ENCODE results near the gene ZDHHC19. TPM values are rescaled to one million over a fixed set of nuclear protein-coding genes. Genes with fewer than 3 reads are reported as not detected.
"Not testable (repeated sequence)": the region's sequence is repeated elsewhere in the genome, so short reads cannot be mapped to it uniquely, and the experiment has no call there.

Gene ZDHHC19
- total RNA-seq = under 1 TPM in 1 of 2 experiments, not detected in 1; 0.36 TPM

DNA sequence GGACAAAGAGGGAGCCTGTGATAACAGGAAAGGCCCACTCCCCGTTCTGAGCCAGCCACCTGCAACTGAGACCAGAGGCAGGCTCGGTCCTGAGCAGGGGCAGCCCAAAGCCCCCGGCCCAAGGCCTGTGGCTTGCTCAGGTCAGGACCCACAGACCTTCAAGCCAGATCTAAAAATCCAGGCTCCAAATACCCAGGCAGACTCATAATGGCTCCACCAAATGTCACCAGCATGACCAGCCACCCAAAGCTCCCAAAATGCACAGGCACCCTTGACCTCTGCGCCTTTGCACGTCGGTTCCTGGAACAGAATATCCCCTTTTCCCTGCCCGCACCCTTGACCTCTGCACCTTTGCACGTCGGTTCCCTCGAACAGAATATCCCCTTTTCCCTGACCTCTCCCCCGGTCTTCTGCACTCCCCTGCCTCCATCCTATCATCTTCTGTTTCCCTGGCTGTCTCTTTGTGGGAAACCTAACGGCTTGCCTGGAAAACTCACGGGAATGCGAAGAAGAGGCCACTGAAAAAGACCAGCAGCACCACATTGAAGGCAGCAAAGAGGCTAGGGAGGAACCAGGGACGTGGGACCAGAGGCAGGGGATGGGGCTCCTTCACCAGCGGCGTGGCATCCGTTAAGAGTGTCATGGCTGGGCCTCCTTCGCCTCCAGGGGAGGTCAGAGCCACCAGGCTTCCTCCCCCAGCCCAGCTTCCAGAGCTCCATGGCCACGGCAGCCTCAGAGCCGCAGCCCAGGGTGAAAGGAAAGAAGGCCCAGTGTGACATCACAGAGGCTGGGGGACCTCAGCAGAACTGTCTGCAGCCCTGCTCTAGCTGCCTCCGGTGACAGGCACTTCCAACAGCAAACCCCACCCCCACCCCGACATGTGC is at the start of gene ZDHHC19:
ZDHHC19 (minus strand) TSS at position 728 of the 884 bp plus-strand sequence; CDS start at position 643, 85 bp downstream.
- Mint-ChIP-seq H3K4me3 (no peak within 1 kb of the TSS), H3K27ac (no peak within 1 kb of the TSS), H3K27me3 (no peaks in the 10 kb centered on the region), H3K9me3 (no peaks in the 10 kb centered on the region), H3K4me1 (ENCODE audit: low read depth) (peaks cover 9% of the 10 kb centered on the region), H3K36me3 (no peaks in the 10 kb centered on the region)
- ChIA-PET POLR2A (no interaction called here), CTCF (no interaction called here)
- no peak for DNase-seq
- intact Hi-C loops (cut with micrococcal nuclease) = no loop called here

- DNase-seq = no peak
- Mint-ChIP-seq H3K27ac (no peak overlapping the region), H3K4me1 (ENCODE audit: low read depth) (no peaks in the 10 kb centered on the region), H3K4me3 (no peak overlapping the region), H3K27me3 (no peaks in the 10 kb centered on the region), H3K9me3 (no peaks in the 10 kb centered on the region), H3K36me3 (peaks cover 17% of the 10 kb centered on the region)
- CTCF ChIA-PET = interaction anchor here (1.5 kb wide), 1 partner anchor 21 kb away, joined by 3 read pairs; no protein-coding TSS in a partner anchor
- intact Hi-C loops (cut with micrococcal nuclease) = no loop called here
- POLR2A ChIA-PET = no interaction called here
Observed at GRCh38 chr3:196260784-196261183, 49.6 kb upstream of the ZDHHC19 start.

- ChIA-PET POLR2A (no interaction called here), CTCF (interaction anchor here (1.2 to 1.9 kb wide), 3 partner anchors 263 to 273 kb away, joined by 5 to 8 read pairs (median 7); no protein-coding TSS in a partner anchor)
- Mint-ChIP-seq H3K36me3 (peaks cover 5% of the 10 kb centered on the region), H3K4me3 (no peak overlapping the region), H3K27me3 (no peaks in the 10 kb centered on the region), H3K9me3 (no peaks in the 10 kb centered on the region), H3K27ac (peak overlapping the region; percentile 9), H3K4me1 (ENCODE audit: low read depth) (peaks cover 6% of the 10 kb centered on the region)
- DNase-seq = no peak
- intact Hi-C loops (cut with micrococcal nuclease) = no loop called here
Observed at GRCh38 chr3:196255776-196256175, 44.6 kb upstream of the ZDHHC19 start.

- CTCF ChIA-PET = interaction anchor here (0.9 to 1.9 kb wide), 7 partner anchors 12 to 274 kb away, joined by 3 to 21 read pairs (median 5); no protein-coding TSS in a partner anchor
- intact Hi-C loops (cut with micrococcal nuclease) = no loop called here
- POLR2A ChIA-PET = no interaction called here
Observed at GRCh38 chr3:196254376-196255283, 43.4 kb upstream of the ZDHHC19 start.

GRCh38 chr3:196251918-196252317 is 40.7 kb upstream of the ZDHHC19 start:
- Mint-ChIP-seq H3K27ac (no peak overlapping the region), H3K27me3 (no peaks in the 10 kb centered on the region), H3K4me3 (no peak overlapping the region), H3K4me1 (ENCODE audit: low read depth) (peaks cover 6% of the 10 kb centered on the region), H3K9me3 (no peaks in the 10 kb centered on the region), H3K36me3 (peaks cover 3% of the 10 kb centered on the region)
- DNase-seq = no peak
- ChIA-PET CTCF (interaction anchor here (1.9 to 3.2 kb wide), 3 partner anchors 10 to 271 kb away, joined by 6 to 32 read pairs (median 10); no protein-coding TSS in a partner anchor), POLR2A (no interaction called here)
- intact Hi-C loops (cut with micrococcal nuclease) = no loop called here

More at GRCh38 chr3:196254376-196255283, 43.4 kb upstream of the ZDHHC19 start:
- Mint-ChIP-seq H3K27ac (no peak overlapping the region), H3K4me1 (ENCODE audit: low read depth) (peaks cover 6% of the 10 kb centered on the region), H3K36me3 (peaks cover 3% of the 10 kb centered on the region), H3K9me3 (no peaks in the 10 kb centered on the region), H3K27me3 (no peaks in the 10 kb centered on the region), H3K4me3 (no peak overlapping the region)
- no peak for DNase-seq

DNA sequence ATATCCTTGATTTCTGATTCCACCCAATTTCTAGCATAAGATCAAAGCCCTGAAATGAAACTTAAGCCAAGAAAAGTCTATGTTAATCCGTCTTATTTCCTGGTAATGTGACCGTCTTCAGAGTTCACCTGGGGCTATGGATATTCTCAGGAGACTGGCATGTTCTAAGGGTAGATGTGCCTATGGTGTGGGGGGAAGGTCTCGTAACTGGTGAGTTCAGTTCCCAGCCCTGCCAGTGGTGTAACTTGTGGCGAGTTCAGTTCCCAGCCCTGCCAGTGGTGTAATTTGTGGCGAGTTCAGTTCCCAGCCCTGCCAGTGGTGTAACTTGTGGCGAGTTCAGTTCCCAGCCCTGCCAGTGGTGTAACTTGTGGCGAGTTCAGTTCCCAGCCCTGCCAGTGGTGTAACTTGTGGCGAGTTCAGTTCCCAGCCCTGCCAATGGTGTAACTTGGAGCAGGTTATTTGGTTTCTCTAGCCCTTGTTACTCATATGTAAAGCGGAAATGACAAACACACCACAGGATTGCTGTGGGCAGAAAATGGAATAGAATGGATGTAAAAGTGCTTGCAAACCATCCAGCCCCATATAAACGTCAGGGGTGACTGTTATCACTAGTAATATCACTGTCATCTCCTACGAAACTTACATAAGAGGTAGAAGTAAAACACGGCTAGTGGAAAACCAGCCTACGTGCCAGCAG is 35.6 kb upstream of the ZDHHC19 start:
- Mint-ChIP-seq H3K4me3 (no peak overlapping the region), H3K36me3 (peaks cover 12% of the 10 kb centered on the region), H3K27me3 (no peaks in the 10 kb centered on the region), H3K27ac (no peak overlapping the region), H3K4me1 (ENCODE audit: low read depth) (peaks cover 3% of the 10 kb centered on the region), H3K9me3 (no peaks in the 10 kb centered on the region)
- POLR2A ChIA-PET = no interaction called here
- CTCF ChIA-PET = no interaction called here
- intact Hi-C loops (cut with micrococcal nuclease) = no loop called here
- DNase-seq = peak; percentile 35

- H3K4me1 Mint-ChIP-seq (ENCODE audit: low read depth); POLR2A ChIA-PET; CTCF ChIA-PET; H3K27me3 Mint-ChIP-seq; H3K27ac Mint-ChIP-seq; H3K9me3 Mint-ChIP-seq; H3K4me3 Mint-ChIP-seq; DNase-seq; intact Hi-C loops (cut with micrococcal nuclease): not testable (repeated sequence)
- H3K36me3 Mint-ChIP-seq = peaks cover 19% of the 10 kb centered on the region
Observed at GRCh38 chr3:196244166-196244565, 33.0 kb upstream of the ZDHHC19 start.

DNA sequence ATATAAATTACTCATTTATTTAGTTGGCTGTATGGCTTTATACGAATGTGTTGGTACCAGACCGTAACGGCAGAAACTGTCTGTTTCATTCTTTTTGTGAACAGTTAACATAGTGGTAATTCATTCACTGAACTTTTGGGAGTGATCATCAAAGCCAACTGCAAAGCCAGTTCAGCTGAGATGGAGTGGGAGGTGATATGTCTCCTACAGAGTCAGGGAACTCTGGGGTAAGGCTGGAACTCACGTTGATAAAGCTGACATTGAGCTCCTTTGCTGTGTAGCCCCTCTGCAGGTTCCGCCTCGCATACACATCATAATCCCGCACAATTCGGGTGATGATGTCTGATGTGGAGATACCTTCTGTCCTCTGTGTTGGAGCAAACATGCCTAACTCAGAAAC is 30.5 kb upstream of the ZDHHC19 start:
- no peak for DNase-seq
- H3K4me1 Mint-ChIP-seq (ENCODE audit: low read depth) = no peaks in the 10 kb centered on the region
- ChIA-PET CTCF (interaction anchor here (1.4 kb wide), 1 partner anchor 281 kb away, joined by 3 read pairs; no protein-coding TSS in a partner anchor), POLR2A (no interaction called here)
- no peaks in the 10 kb centered on the region for H3K27me3 Mint-ChIP-seq
- H3K27ac Mint-ChIP-seq = no peak overlapping the region
- intact Hi-C loops (cut with micrococcal nuclease) = no loop called here
- H3K36me3 Mint-ChIP-seq = peaks cover 28% of the 10 kb centered on the region
- no peaks in the 10 kb centered on the region for H3K9me3 Mint-ChIP-seq
- H3K4me3 Mint-ChIP-seq = no peak overlapping the region

- Mint-ChIP-seq H3K27ac (no peak overlapping the region), H3K27me3 (no peaks in the 10 kb centered on the region), H3K4me1 (ENCODE audit: low read depth) (no peaks in the 10 kb centered on the region), H3K36me3 (peaks cover 20% of the 10 kb centered on the region), H3K9me3 (no peaks in the 10 kb centered on the region), H3K4me3 (no peak overlapping the region)
- DNase-seq = no peak
- ChIA-PET POLR2A (interaction anchor here (0.6 kb wide), 1 partner anchor 269 kb away, joined by 4 read pairs; no protein-coding TSS in a partner anchor), CTCF (interaction anchor here (1.0 kb wide), 1 partner anchor 13 kb away, joined by 3 read pairs; no protein-coding TSS in a partner anchor)
- intact Hi-C loops (cut with micrococcal nuclease) = no loop called here
Observed at GRCh38 chr3:196240424-196240823, 29.2 kb upstream of the ZDHHC19 start.

- intact Hi-C loops (cut with micrococcal nuclease) = no loop called here
- H3K4me3 Mint-ChIP-seq = no peak overlapping the region
- no peak for DNase-seq
- peaks cover 16% of the 10 kb centered on the region for H3K36me3 Mint-ChIP-seq
- POLR2A ChIA-PET = no interaction called here
- H3K27me3 Mint-ChIP-seq = no peaks in the 10 kb centered on the region
- CTCF ChIA-PET = no interaction called here
- no peaks in the 10 kb centered on the region for H3K4me1 Mint-ChIP-seq (ENCODE audit: low read depth)
- H3K27ac Mint-ChIP-seq = no peak overlapping the region
- no peaks in the 10 kb centered on the region for H3K9me3 Mint-ChIP-seq
Observed at GRCh38 chr3:196238612-196239560, 27.7 kb upstream of the ZDHHC19 start.

GRCh38 chr3:196237203-196237602 is 26.0 kb upstream of the ZDHHC19 start:
- no peak overlapping the region for H3K4me3 Mint-ChIP-seq
- peaks cover 11% of the 10 kb centered on the region for H3K4me1 Mint-ChIP-seq (ENCODE audit: low read depth)
- no peaks in the 10 kb centered on the region for H3K27me3 Mint-ChIP-seq
- CTCF ChIA-PET = no interaction called here
- H3K9me3 Mint-ChIP-seq = no peaks in the 10 kb centered on the region
- no peak overlapping the region for H3K27ac Mint-ChIP-seq
- DNase-seq = no peak
- peaks cover 16% of the 10 kb centered on the region for H3K36me3 Mint-ChIP-seq
- intact Hi-C loops (cut with micrococcal nuclease) = no loop called here
- POLR2A ChIA-PET = no interaction called here
